Fibroblast of lung (primary cell): ENCODE measurements around the gene FAT2. TPM values are rescaled to one million over a fixed set of nuclear protein-coding genes. Genes with fewer than 3 reads are reported as not detected.

ENCODE experiments used
- DNase-seq, 2 donors: peaks; one replicate each; pipeline versions ENCODE4 v3.0.0 to v3.0.0-alpha.2; 2010; ENCODE audit warnings: low read depth in 2 of 2
- H2AFZ ChIP-seq: 2 replicates; pipeline ENCODE4 v1.5.1; 2012; ENCODE audit warnings: low read length, control low read depth, inconsistent platforms
- H3K27ac ChIP-seq: 2 replicates; pipeline ENCODE4 v1.5.1; 2011; ENCODE audit warnings: low read length, control low read depth; ENCODE audit not compliant: insufficient read depth
- H3K27me3 ChIP-seq: 2 replicates; pipeline ENCODE4 v1.5.1; 2011; ENCODE audit warnings: mild to moderate bottlenecking, low read length; ENCODE audit not compliant: control insufficient read depth, insufficient read depth
- H3K36me3 ChIP-seq: 2 replicates; pipeline ENCODE4 v1.5.1; 2011; ENCODE audit warnings: low read length; ENCODE audit not compliant: control insufficient read depth, insufficient read depth
- H3K4me1 ChIP-seq: 2 replicates; pipeline ENCODE4 v1.5.1; 2011; ENCODE audit warnings: low read length; ENCODE audit not compliant: control insufficient read depth, insufficient read depth; ENCODE audit errors: extremely low read depth
- H3K4me2 ChIP-seq: 2 replicates; pipeline ENCODE4 v1.5.1; 2011; ENCODE audit warnings: low read length, control low read depth; ENCODE audit not compliant: insufficient read depth; ENCODE audit errors: extremely low read depth
- H3K4me3 ChIP-seq, 4 experiments: fragments of 200-600 bp in 1 of 4; sonication (generic) in 1 of 4; replicated peaks in 1 of 4; 2 replicates each; pipeline ENCODE4 v1.5.1; 2011 to 2016; ENCODE audit warnings: low read length in 4 of 4, low read depth in 3 of 4, mild to moderate bottlenecking in 3 of 4, control low read depth in 2 of 4, inconsistent platforms in 1 of 4, mixed read lengths in 1 of 4; ENCODE audit not compliant: insufficient read depth in 1 of 4; ENCODE audit errors: control extremely low read depth in 1 of 4
- H3K79me2 ChIP-seq: 2 replicates; pipeline ENCODE4 v1.5.1; 2012; ENCODE audit warnings: mild to moderate bottlenecking, low read length, inconsistent platforms; ENCODE audit not compliant: control insufficient read depth, insufficient read depth
- H3K9ac ChIP-seq: 2 replicates; pipeline ENCODE4 v1.5.1; 2011; ENCODE audit warnings: mild to moderate bottlenecking, low read length, control low read depth; ENCODE audit not compliant: insufficient read depth
- H3K9me3 ChIP-seq: 2 replicates; pipeline ENCODE4 v1.5.1; 2012; ENCODE audit warnings: low read depth, low read length; ENCODE audit not compliant: control insufficient read depth, insufficient read depth
- H4K20me1 ChIP-seq: 2 replicates; pipeline ENCODE4 v1.5.1; 2011; ENCODE audit warnings: low read length; ENCODE audit not compliant: control insufficient read depth, insufficient read depth; ENCODE audit errors: extremely low read depth
- CTCF ChIP-seq, 2 donors: IDR thresholded peaks in 1 of 2; conservative IDR thresholded peaks in 1 of 2; 1 replicate in 1 of 2; 2 replicates in 1 of 2; pipeline ENCODE4 v1.5.1; 2011 to 2012; ENCODE audit warnings: low read length in 2 of 2, control low read depth in 1 of 2, inconsistent platforms in 1 of 2, low read depth in 1 of 2, mild to moderate bottlenecking in 1 of 2
- EZH2 ChIP-seq: IDR thresholded peaks from 2 replicates; pipeline ENCODE4 v1.5.1; 2012; ENCODE audit warnings: low read length, control low read depth, mild to moderate bottlenecking; ENCODE audit errors: missing control alignments
- polyA plus RNA-seq, 2 donors: library from polyadenylated mRNA; depleted of rRNA in 1 of 2; stranded (reverse) in 1 of 2; unstranded in 1 of 2; fragments of >200 nt; gene quantifications; 2 replicates each; pipeline ENCODE4 v1.2.1, GENCODE V29; 2011 to 2012; ENCODE audit warnings: missing spikeins in 1 of 2
- total RNA-seq: library from RNA; depleted of rRNA; stranded (reverse); fragments of >200 nt; gene quantifications from 2 replicates; pipeline ENCODE4 v1.2.1, GENCODE V29; 2014

FAT2 gene
- total and polyA plus RNA-seq, 2 donors (not counting 1 experiment from before 2014, with no cell fraction given) = under 0.01 TPM; not detected in 1

GRCh38 chr5:151611127-151611775 is 20.1 kb upstream of the FAT2 start:
- no peaks in the 10 kb centered on the region for H3K36me3 ChIP-seq
- H3K4me3 ChIP-seq = no peak overlapping the region
- H4K20me1 ChIP-seq = no peaks in the 10 kb centered on the region
- no peak overlapping the region for H2AFZ ChIP-seq
- TF ChIP-seq CTCF (conservative IDR thresholded peaks at IDR 0.05 in 1 of 2, IDR thresholded peaks at IDR 0.05 in 1 of 2; ENCODE audit: low read depth in 1 of 2, low read length in 2 of 2) = no peak
- TF ChIP-seq EZH2 = no peak
- no peaks in the 10 kb centered on the region for H3K79me2 ChIP-seq
- no peaks in the 10 kb centered on the region for H3K9me3 ChIP-seq
- no peak overlapping the region for H3K27ac ChIP-seq
- no peak for DNase-seq
- no peak overlapping the region for H3K4me2 ChIP-seq
- no peak overlapping the region for H3K9ac ChIP-seq
- H3K27me3 ChIP-seq = no peaks in the 10 kb centered on the region
- no peaks in the 10 kb centered on the region for H3K4me1 ChIP-seq

GRCh38 chr5:151608522-151608921 is 17.4 kb upstream of the FAT2 start:
- TF ChIP-seq EZH2 = no peak
- no peak for TF ChIP-seq CTCF (conservative IDR thresholded peaks at IDR 0.05 in 1 of 2, IDR thresholded peaks at IDR 0.05 in 1 of 2; ENCODE audit: low read depth in 1 of 2, low read length in 2 of 2)
- no peak overlapping the region for H3K4me2 ChIP-seq
- no peak overlapping the region for H2AFZ ChIP-seq
- H3K9me3 ChIP-seq = no peaks in the 10 kb centered on the region
- H3K4me1 ChIP-seq = no peaks in the 10 kb centered on the region
- H4K20me1 ChIP-seq = no peaks in the 10 kb centered on the region
- H3K79me2 ChIP-seq = no peaks in the 10 kb centered on the region
- peaks cover 4% of the 10 kb centered on the region for H3K27me3 ChIP-seq
- DNase-seq = no peak
- H3K4me3 ChIP-seq = no peak overlapping the region
- H3K36me3 ChIP-seq = no peaks in the 10 kb centered on the region
- H3K9ac ChIP-seq = no peak overlapping the region
- H3K27ac ChIP-seq = no peak overlapping the region

GRCh38 chr5:151607304-151607703 is 16.2 kb upstream of the FAT2 start:
- H3K9me3 ChIP-seq = no peaks in the 10 kb centered on the region
- H3K79me2 ChIP-seq = no peaks in the 10 kb centered on the region
- no peak overlapping the region for H3K4me3 ChIP-seq
- no peaks in the 10 kb centered on the region for H4K20me1 ChIP-seq
- H3K36me3 ChIP-seq = no peaks in the 10 kb centered on the region
- peaks cover 4% of the 10 kb centered on the region for H3K27me3 ChIP-seq
- H3K4me2 ChIP-seq = no peak overlapping the region
- H3K27ac ChIP-seq = no peak overlapping the region
- no peaks in the 10 kb centered on the region for H3K4me1 ChIP-seq
- DNase-seq = no peak
- TF ChIP-seq EZH2 = no peak
- no peak for TF ChIP-seq CTCF (conservative IDR thresholded peaks at IDR 0.05 in 1 of 2, IDR thresholded peaks at IDR 0.05 in 1 of 2; ENCODE audit: low read depth in 1 of 2, low read length in 2 of 2)
- no peak overlapping the region for H2AFZ ChIP-seq
- no peak overlapping the region for H3K9ac ChIP-seq
